Gastroesophageal sphincter (tissue), 3 donors: Measurements from ENCODE around the gene NTSR1.

ENCODE experiments used
- EP300 ChIP-seq: sonication (generic); formaldehyde crosslinking; IDR thresholded peaks from one replicate; pipeline ENCODE4 v1.6.1; 2017; ENCODE audit warnings: antibody characterized with exemption, mild to moderate bottlenecking
- POLR2AphosphoS5 ChIP-seq: sonication (generic); formaldehyde crosslinking; IDR thresholded peaks from one replicate; pipeline ENCODE4 v1.6.1; 2017; ENCODE audit warnings: antibody characterized with exemption
- TF ChIP-seq, protein P1 (sequence below), 4 experiments: fragments of 200-600 bp in 2 of 4; fragments of 450-650 bp in 2 of 4; sonication (generic) in 1 of 4; IDR thresholded peaks; one replicate each; pipeline ENCODE4 v1.5.1; 2017 to 2019; ENCODE audit warnings: antibody characterized with exemption in 4 of 4, mild to moderate bottlenecking in 2 of 4, moderate library complexity in 2 of 4

DNA sequence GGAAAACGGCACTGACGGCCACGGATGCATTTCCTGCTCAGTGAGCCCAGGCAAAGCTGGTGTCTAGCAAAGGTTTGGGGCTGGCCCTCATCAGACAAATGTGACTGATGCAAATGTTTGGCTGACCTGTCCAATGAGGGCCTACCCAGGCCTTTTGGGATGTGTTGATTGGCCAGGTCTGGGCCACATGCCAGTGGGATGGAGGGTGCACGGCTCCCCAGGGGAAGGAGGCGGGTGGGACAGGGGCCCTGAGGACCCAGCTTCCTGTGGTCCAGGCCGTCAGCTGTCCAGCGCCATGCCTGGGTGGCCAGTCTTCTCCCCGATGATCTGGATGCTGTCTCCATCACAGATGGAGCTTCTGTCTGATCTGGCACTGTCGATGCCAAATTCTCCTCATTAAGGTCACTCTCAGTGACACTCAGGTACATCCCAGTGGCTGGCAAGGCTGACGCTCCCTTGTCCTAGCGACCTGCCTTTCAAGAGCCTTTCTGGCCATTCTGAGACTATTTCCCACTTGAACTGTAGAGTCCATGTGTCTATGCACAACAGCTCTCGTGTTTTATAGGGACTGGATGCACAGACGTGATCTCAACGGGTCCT is 43.0 kb downstream of the NTSR1 start:
- TF ChIP-seq, protein P1, sequence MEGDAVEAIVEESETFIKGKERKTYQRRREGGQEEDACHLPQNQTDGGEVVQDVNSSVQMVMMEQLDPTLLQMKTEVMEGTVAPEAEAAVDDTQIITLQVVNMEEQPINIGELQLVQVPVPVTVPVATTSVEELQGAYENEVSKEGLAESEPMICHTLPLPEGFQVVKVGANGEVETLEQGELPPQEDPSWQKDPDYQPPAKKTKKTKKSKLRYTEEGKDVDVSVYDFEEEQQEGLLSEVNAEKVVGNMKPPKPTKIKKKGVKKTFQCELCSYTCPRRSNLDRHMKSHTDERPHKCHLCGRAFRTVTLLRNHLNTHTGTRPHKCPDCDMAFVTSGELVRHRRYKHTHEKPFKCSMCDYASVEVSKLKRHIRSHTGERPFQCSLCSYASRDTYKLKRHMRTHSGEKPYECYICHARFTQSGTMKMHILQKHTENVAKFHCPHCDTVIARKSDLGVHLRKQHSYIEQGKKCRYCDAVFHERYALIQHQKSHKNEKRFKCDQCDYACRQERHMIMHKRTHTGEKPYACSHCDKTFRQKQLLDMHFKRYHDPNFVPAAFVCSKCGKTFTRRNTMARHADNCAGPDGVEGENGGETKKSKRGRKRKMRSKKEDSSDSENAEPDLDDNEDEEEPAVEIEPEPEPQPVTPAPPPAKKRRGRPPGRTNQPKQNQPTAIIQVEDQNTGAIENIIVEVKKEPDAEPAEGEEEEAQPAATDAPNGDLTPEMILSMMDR (IDR thresholded peaks at IDR 0.05): no peak
- TF ChIP-seq POLR2AphosphoS5: no peak
- no peak for TF ChIP-seq EP300
